Measurements from ENCODE around the gene EDARADD.
"Not testable (repeated sequence)": the region's sequence is repeated elsewhere in the genome, so short reads cannot be mapped to it uniquely, and the experiment has no call there.

Gene EDARADD

GRCh38 chr1:236472850-236473788, 79.0 kb downstream of the EDARADD start:
- TF ChIP-seq TAF1 (IDR thresholded peaks at IDR 0.05; ENCODE audit: borderline replicate concordance, low read depth, low read length) (no peak), POLR2A (IDR thresholded peaks at IDR 0.05; ENCODE audit: low read depth, low read length) (no peak)
- DNase-seq (ENCODE audit: insufficient read length), result no peak
- FAIRE-seq, result no peak

- no peak for FAIRE-seq
- DNase-seq (ENCODE audit: insufficient read length), result no peak
- TF ChIP-seq POLR2AphosphoS5 (IDR thresholded peaks at IDR 0.05; ENCODE audit: low read depth, low read length) (no peak), TAF1 (IDR thresholded peaks at IDR 0.05; ENCODE audit: borderline replicate concordance, low read depth, low read length) (no peak), POLR2A (IDR thresholded peaks at IDR 0.05; ENCODE audit: low read depth, low read length) (no peak)
Observed at GRCh38 chr1:236476019-236476418, 81.9 kb downstream of the EDARADD start.

- TF ChIP-seq POLR2AphosphoS5 (IDR thresholded peaks at IDR 0.05; ENCODE audit: low read depth, low read length), result no peak
- TF ChIP-seq POLR2A (IDR thresholded peaks at IDR 0.05; ENCODE audit: low read depth, low read length), result no peak
- no peak for TF ChIP-seq TAF1 (IDR thresholded peaks at IDR 0.05; ENCODE audit: borderline replicate concordance, low read depth, low read length)
- FAIRE-seq (no peak), DNase-seq (ENCODE audit: insufficient read length) (no peak)
Observed at GRCh38 chr1:236480758-236481436, 86.8 kb downstream of the EDARADD start.

GRCh38 chr1:236484310-236484971, 90.4 kb downstream of the EDARADD start:
- no peak for TF ChIP-seq POLR2AphosphoS5 (IDR thresholded peaks at IDR 0.05; ENCODE audit: low read depth, low read length)
- TF ChIP-seq POLR2A (IDR thresholded peaks at IDR 0.05; ENCODE audit: low read depth, low read length), result no peak
- no peak for TF ChIP-seq TAF1 (IDR thresholded peaks at IDR 0.05; ENCODE audit: borderline replicate concordance, low read depth, low read length)
- FAIRE-seq (no peak), DNase-seq (ENCODE audit: insufficient read length) (no peak)

GRCh38 chr1:236486356-236487002, 92.4 kb downstream of the EDARADD start:
- DNase-seq (ENCODE audit: insufficient read length) (no peak), FAIRE-seq (no peak)
- no peak for TF ChIP-seq POLR2A (IDR thresholded peaks at IDR 0.05; ENCODE audit: low read depth, low read length)
- no peak for TF ChIP-seq POLR2AphosphoS5 (IDR thresholded peaks at IDR 0.05; ENCODE audit: low read depth, low read length)
- TF ChIP-seq TAF1 (IDR thresholded peaks at IDR 0.05; ENCODE audit: borderline replicate concordance, low read depth, low read length), result no peak

- FAIRE-seq, result not testable (repeated sequence)
Observed at GRCh38 chr1:236489161-236489560, 95.1 kb downstream of the EDARADD start.

GRCh38 chr1:236489710-236490377, 95.8 kb downstream of the EDARADD start:
- FAIRE-seq (peak; percentile 44), DNase-seq (ENCODE audit: insufficient read length) (no peak)
- no peak for TF ChIP-seq TAF1 (IDR thresholded peaks at IDR 0.05; ENCODE audit: borderline replicate concordance, low read depth, low read length)
- no peak for TF ChIP-seq POLR2AphosphoS5 (IDR thresholded peaks at IDR 0.05; ENCODE audit: low read depth, low read length)
- no peak for TF ChIP-seq POLR2A (IDR thresholded peaks at IDR 0.05; ENCODE audit: low read depth, low read length)

More at GRCh38 chr1:236489161-236489560, 95.1 kb downstream of the EDARADD start:
- not testable (repeated sequence) for DNase-seq (ENCODE audit: insufficient read length)

- TF ChIP-seq POLR2A (IDR thresholded peaks at IDR 0.05; ENCODE audit: low read depth, low read length) (no peak), TAF1 (IDR thresholded peaks at IDR 0.05; ENCODE audit: borderline replicate concordance, low read depth, low read length) (no peak), POLR2AphosphoS5 (IDR thresholded peaks at IDR 0.05; ENCODE audit: low read depth, low read length) (no peak)
- no peak for FAIRE-seq
- DNase-seq (ENCODE audit: insufficient read length), result no peak
Observed at GRCh38 chr1:236491469-236492136, 97.5 kb downstream of the EDARADD start.

- FAIRE-seq, result no peak
- no peak for DNase-seq (ENCODE audit: insufficient read length)
- TF ChIP-seq POLR2AphosphoS5 (IDR thresholded peaks at IDR 0.05; ENCODE audit: low read depth, low read length) (no peak), POLR2A (IDR thresholded peaks at IDR 0.05; ENCODE audit: low read depth, low read length) (no peak)
Observed at GRCh38 chr1:236492378-236492777, 98.3 kb downstream of the EDARADD start.

- DNase-seq (ENCODE audit: insufficient read length) (no peak), FAIRE-seq (no peak)
- TF ChIP-seq POLR2AphosphoS5 (IDR thresholded peaks at IDR 0.05; ENCODE audit: low read depth, low read length) (no peak), TAF1 (IDR thresholded peaks at IDR 0.05; ENCODE audit: borderline replicate concordance, low read depth, low read length) (no peak), POLR2A (IDR thresholded peaks at IDR 0.05; ENCODE audit: low read depth, low read length) (no peak)
Observed at GRCh38 chr1:236494082-236494481, 100.0 kb downstream of the EDARADD start.

All from GM12892 (cell line).